ENCODE measurements around the gene MUS81. TPM values are rescaled to one million over a fixed set of nuclear protein-coding genes. Genes with fewer than 3 reads are reported as not detected.

MUS81 gene
- total RNA-seq, 2 donors from 2014 or later, result 51.0 to 64.5 TPM

DNA sequence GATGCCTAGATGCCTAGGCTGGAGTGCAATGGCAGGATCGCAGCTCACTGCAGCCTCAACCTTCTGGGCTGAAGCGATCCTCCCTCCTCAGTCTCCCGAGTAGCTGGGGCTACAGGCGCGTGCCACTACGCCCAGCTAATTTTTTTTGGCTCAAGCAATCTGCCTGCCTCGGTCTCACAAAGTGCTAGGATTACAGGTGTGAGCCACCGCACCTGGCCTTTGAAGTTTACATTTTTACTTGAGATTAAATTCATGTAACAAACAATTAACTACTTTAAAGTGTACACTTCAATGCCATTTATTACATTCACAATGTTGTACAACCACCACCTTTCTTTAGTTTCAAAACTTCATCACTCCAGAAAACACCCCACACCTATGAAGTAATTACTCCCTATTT is 43.5 kb downstream of the MUS81 start:
- 85 to 88% methylated on average over 8 of the region's 8 CpGs for WGBS, 2 experiments (ENCODE audit: insufficient coverage in 1 of 2, insufficient read length in 1 of 2)
- no peaks in the 10 kb centered on the region for H3K36me3 Mint-ChIP-seq (ENCODE audit: low read depth)
- H3K36me3 ChIP-seq (ENCODE audit: control insufficient read depth, insufficient read depth, low read length), result no peaks in the 10 kb centered on the region
- no peak overlapping the region for H3K4me3 ChIP-seq (ENCODE audit: low read length)
- H3K27me3 ChIP-seq (ENCODE audit: control insufficient read depth, insufficient read depth, low read length, poor library complexity, severe bottlenecking), result peaks cover 49% of the 10 kb centered on the region
- TF ChIP-seq, protein P1, sequence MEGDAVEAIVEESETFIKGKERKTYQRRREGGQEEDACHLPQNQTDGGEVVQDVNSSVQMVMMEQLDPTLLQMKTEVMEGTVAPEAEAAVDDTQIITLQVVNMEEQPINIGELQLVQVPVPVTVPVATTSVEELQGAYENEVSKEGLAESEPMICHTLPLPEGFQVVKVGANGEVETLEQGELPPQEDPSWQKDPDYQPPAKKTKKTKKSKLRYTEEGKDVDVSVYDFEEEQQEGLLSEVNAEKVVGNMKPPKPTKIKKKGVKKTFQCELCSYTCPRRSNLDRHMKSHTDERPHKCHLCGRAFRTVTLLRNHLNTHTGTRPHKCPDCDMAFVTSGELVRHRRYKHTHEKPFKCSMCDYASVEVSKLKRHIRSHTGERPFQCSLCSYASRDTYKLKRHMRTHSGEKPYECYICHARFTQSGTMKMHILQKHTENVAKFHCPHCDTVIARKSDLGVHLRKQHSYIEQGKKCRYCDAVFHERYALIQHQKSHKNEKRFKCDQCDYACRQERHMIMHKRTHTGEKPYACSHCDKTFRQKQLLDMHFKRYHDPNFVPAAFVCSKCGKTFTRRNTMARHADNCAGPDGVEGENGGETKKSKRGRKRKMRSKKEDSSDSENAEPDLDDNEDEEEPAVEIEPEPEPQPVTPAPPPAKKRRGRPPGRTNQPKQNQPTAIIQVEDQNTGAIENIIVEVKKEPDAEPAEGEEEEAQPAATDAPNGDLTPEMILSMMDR (conservative IDR thresholded peaks at IDR 0.05), result no peak
- peaks cover 8% of the 10 kb centered on the region for H3K4me1 Mint-ChIP-seq
- no peak for DNase-seq
- H3K9ac ChIP-seq (ENCODE audit: extremely low read depth, low read length, poor library complexity, severe bottlenecking), result no peak overlapping the region
- no peaks in the 10 kb centered on the region for H3K9me3 ChIP-seq (ENCODE audit: control insufficient read depth, low read length)
- H3K27ac Mint-ChIP-seq, result no peak overlapping the region
- H3K27me3 Mint-ChIP-seq (ENCODE audit: insufficient read depth), result peaks cover 88% of the 10 kb centered on the region
- peaks cover 3% of the 10 kb centered on the region for H3K4me1 ChIP-seq (ENCODE audit: control insufficient read depth, insufficient read depth, low read length)
- no peak overlapping the region for H3K4me3 Mint-ChIP-seq
- H3K27ac ChIP-seq (ENCODE audit: low read depth, low read length), result no peak overlapping the region
- no peaks in the 10 kb centered on the region for H3K9me3 Mint-ChIP-seq

DNA sequence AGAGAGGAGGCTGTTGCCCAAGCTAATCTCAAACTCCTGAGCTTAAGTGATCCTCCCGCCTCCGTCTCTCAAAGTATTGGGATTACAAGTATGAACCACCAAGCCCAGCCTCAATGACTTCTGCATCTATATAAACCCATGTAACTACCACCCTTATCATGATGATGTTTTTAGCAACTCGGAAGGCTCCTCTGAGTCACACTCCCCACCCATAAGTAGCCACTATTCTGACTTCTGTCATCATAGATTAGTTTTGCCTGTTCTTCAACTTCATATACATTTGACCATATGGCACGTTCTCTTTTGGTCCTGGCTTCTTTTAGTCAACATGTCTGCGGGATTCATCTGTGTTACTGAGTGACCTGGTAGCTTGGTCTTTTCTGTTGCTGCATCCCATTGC is 46.4 kb downstream of the MUS81 start:
- H3K4me1 ChIP-seq (ENCODE audit: control insufficient read depth, insufficient read depth, low read length), result peaks cover 3% of the 10 kb centered on the region
- no peak overlapping the region for H3K27ac Mint-ChIP-seq
- H3K9me3 Mint-ChIP-seq, result no peaks in the 10 kb centered on the region
- TF ChIP-seq, protein P1 (conservative IDR thresholded peaks at IDR 0.05), result no peak
- H3K36me3 ChIP-seq (ENCODE audit: control insufficient read depth, insufficient read depth, low read length), result no peaks in the 10 kb centered on the region
- peaks cover 9% of the 10 kb centered on the region for H3K4me1 Mint-ChIP-seq
- H3K27ac ChIP-seq (ENCODE audit: low read depth, low read length), result no peak overlapping the region
- peaks cover 31% of the 10 kb centered on the region for H3K27me3 ChIP-seq (ENCODE audit: control insufficient read depth, insufficient read depth, low read length, poor library complexity, severe bottlenecking)
- H3K4me3 Mint-ChIP-seq, result no peak overlapping the region
- DNase-seq, result no peak
- no peak overlapping the region for H3K4me3 ChIP-seq (ENCODE audit: low read length)
- no peaks in the 10 kb centered on the region for H3K9me3 ChIP-seq (ENCODE audit: control insufficient read depth, low read length)
- no peaks in the 10 kb centered on the region for H3K36me3 Mint-ChIP-seq (ENCODE audit: low read depth)
- no peak overlapping the region for H3K9ac ChIP-seq (ENCODE audit: extremely low read depth, low read length, poor library complexity, severe bottlenecking)
- H3K27me3 Mint-ChIP-seq (ENCODE audit: insufficient read depth), result peaks cover 84% of the 10 kb centered on the region
- WGBS, 2 experiments (ENCODE audit: insufficient coverage in 1 of 2, insufficient read length in 1 of 2), result 91 to 93% methylated on average over 5 of the region's 5 CpGs

DNA sequence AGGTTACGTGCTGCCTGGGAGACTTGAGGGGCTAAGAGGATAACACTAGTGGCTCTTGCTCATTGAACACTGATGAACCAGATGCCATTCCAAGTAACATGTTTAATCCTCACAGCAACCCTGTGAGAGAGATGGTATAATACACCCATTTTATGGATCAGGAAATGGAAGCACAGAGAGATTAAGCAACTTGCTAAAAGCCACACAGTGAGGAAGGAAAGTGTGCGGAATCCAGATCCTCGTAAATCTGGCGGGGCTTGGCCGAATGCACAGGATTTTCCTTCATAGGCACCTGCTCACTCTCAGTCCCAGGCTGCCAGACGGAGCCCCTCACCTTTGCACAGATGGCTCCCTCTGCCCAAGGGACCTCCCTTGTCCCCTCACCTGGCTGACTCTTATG is 47.6 kb downstream of the MUS81 start:
- no peak overlapping the region for H3K27ac Mint-ChIP-seq
- Histone ChIP-seq H3K27ac (ENCODE audit: low read depth, low read length) (no peak overlapping the region), H3K4me1 (ENCODE audit: control insufficient read depth, insufficient read depth, low read length) (peaks cover 2% of the 10 kb centered on the region), H3K27me3 (ENCODE audit: control insufficient read depth, insufficient read depth, low read length, poor library complexity, severe bottlenecking) (peaks cover 18% of the 10 kb centered on the region), H3K36me3 (ENCODE audit: control insufficient read depth, insufficient read depth, low read length) (no peaks in the 10 kb centered on the region), H3K9ac (ENCODE audit: extremely low read depth, low read length, poor library complexity, severe bottlenecking) (no peak overlapping the region), H3K4me3 (ENCODE audit: low read length) (no peak overlapping the region), H3K9me3 (ENCODE audit: control insufficient read depth, low read length) (no peaks in the 10 kb centered on the region)
- peaks cover 72% of the 10 kb centered on the region for H3K27me3 Mint-ChIP-seq (ENCODE audit: insufficient read depth)
- no peaks in the 10 kb centered on the region for H3K36me3 Mint-ChIP-seq (ENCODE audit: low read depth)
- WGBS, 2 experiments (ENCODE audit: insufficient coverage in 1 of 2, insufficient read length in 1 of 2), result 91 to 94% methylated on average over 6 of the region's 6 CpGs
- no peaks in the 10 kb centered on the region for H3K9me3 Mint-ChIP-seq
- TF ChIP-seq, protein P1 (conservative IDR thresholded peaks at IDR 0.05), result no peak
- no peak for DNase-seq
- no peak overlapping the region for H3K4me3 Mint-ChIP-seq
- peaks cover 11% of the 10 kb centered on the region for H3K4me1 Mint-ChIP-seq

Data from endodermal cell (in vitro differentiated cells).